Fibroblast of mammary gland (primary cell): ENCODE data around the gene SFI1.
A peak's percentile ranks its signal among the peaks of the same experiment; 100 is the strongest.

ENCODE experiments used
- DNase-seq: peaks from one replicate; pipeline ENCODE4 v3.0.0-alpha.2; 2010; ENCODE audit warnings: low read depth
- H3K4me3 ChIP-seq: 2 replicates; pipeline ENCODE4 v1.5.1; 2011; ENCODE audit warnings: low read depth, mild to moderate bottlenecking, low read length, moderate library complexity; ENCODE audit not compliant: control insufficient read depth
- CTCF ChIP-seq: conservative IDR thresholded peaks from 2 replicates; pipeline ENCODE4 v1.5.1; 2011; ENCODE audit warnings: low read depth, low read length, inconsistent platforms; ENCODE audit not compliant: control insufficient read depth, insufficient read depth

Gene SFI1

GRCh38 chr22:31622980-31623379 lies 126.6 kb downstream of the SFI1 start:
- H3K4me3 ChIP-seq = no peak overlapping the region
- TF ChIP-seq CTCF = no peak
- no peak for DNase-seq

GRCh38 chr22:31623592-31624304 lies 127.4 kb downstream of the SFI1 start:
- TF ChIP-seq CTCF = no peak
- DNase-seq = no peak
- no peak overlapping the region for H3K4me3 ChIP-seq

GRCh38 chr22:31625257-31625640 lies 128.9 kb downstream of the SFI1 start:
- no peak for DNase-seq
- no peak for TF ChIP-seq CTCF
- peak overlapping the region; percentile 6 for H3K4me3 ChIP-seq

GRCh38 chr22:31625661-31626426 lies 129.5 kb downstream of the SFI1 start:
- H3K4me3 ChIP-seq = peak overlapping the region; percentile 6
- peak; percentile 50 for DNase-seq
- no peak for TF ChIP-seq CTCF

- no peak for DNase-seq
- TF ChIP-seq CTCF = no peak
- H3K4me3 ChIP-seq = no peak overlapping the region
These were observed 130.3 kb downstream of the SFI1 start for GRCh38 chr22:31626427-31627150.

- DNase-seq = no peak
- no peak for TF ChIP-seq CTCF
- H3K4me3 ChIP-seq = no peak overlapping the region
These were observed 130.9 kb downstream of the SFI1 start for GRCh38 chr22:31627223-31627731.
